ENCODE measurements around the gene KCNK3.

KCNK3 gene

GRCh38 chr2:26679867-26680266 lies 12.7 kb upstream of the KCNK3 start:
- no peak for DNase-seq (ENCODE audit: low read depth)
- H3K4me3 ChIP-seq (ENCODE audit: low read length) = no peak overlapping the region
- TF ChIP-seq CTCF (conservative IDR thresholded peaks at IDR 0.05; ENCODE audit: low read length) = no peak

GRCh38 chr2:26681656-26682055 lies 10.9 kb upstream of the KCNK3 start:
- no peak for TF ChIP-seq CTCF (conservative IDR thresholded peaks at IDR 0.05; ENCODE audit: low read length)
- DNase-seq (ENCODE audit: low read depth) = no peak
- H3K4me3 ChIP-seq (ENCODE audit: low read length) = no peak overlapping the region

GRCh38 chr2:26682155-26682554 lies 10.4 kb upstream of the KCNK3 start:
- H3K4me3 ChIP-seq (ENCODE audit: low read length) = no peak overlapping the region
- no peak for TF ChIP-seq CTCF (conservative IDR thresholded peaks at IDR 0.05; ENCODE audit: low read length)
- no peak for DNase-seq (ENCODE audit: low read depth)

GRCh38 chr2:26683583-26683982 lies 8.9 kb upstream of the KCNK3 start:
- DNase-seq (ENCODE audit: low read depth) = no peak
- no peak for TF ChIP-seq CTCF (conservative IDR thresholded peaks at IDR 0.05; ENCODE audit: low read length)
- no peak overlapping the region for H3K4me3 ChIP-seq (ENCODE audit: low read length)

GRCh38 chr2:26685341-26685740 lies 7.2 kb upstream of the KCNK3 start:
- no peak for DNase-seq (ENCODE audit: low read depth)
- no peak for TF ChIP-seq CTCF (conservative IDR thresholded peaks at IDR 0.05; ENCODE audit: low read length)
- no peak overlapping the region for H3K4me3 ChIP-seq (ENCODE audit: low read length)

- no peak overlapping the region for H3K4me3 ChIP-seq (ENCODE audit: low read length)
- TF ChIP-seq CTCF (conservative IDR thresholded peaks at IDR 0.05; ENCODE audit: low read length) = no peak
- DNase-seq (ENCODE audit: low read depth) = no peak
Measured at GRCh38 chr2:26685989-26686839, 6.3 kb upstream of the KCNK3 start.

- no peak overlapping the region for H3K4me3 ChIP-seq (ENCODE audit: low read length)
- no peak for DNase-seq (ENCODE audit: low read depth)
- no peak for TF ChIP-seq CTCF (conservative IDR thresholded peaks at IDR 0.05; ENCODE audit: low read length)
Measured at GRCh38 chr2:26687328-26687727, 5.2 kb upstream of the KCNK3 start.
